Bronchial epithelial cell (primary cell): ENCODE measurements around the gene TNFRSF21. TPM values are rescaled to one million over a fixed set of nuclear protein-coding genes. Genes with fewer than 3 reads are reported as not detected.
"Not testable (repeated sequence)": the region's sequence is repeated elsewhere in the genome, so short reads cannot be mapped to it uniquely, and the experiment has no call there.

ENCODE experiments used
- DNase-seq: peaks from one replicate; pipeline ENCODE4 v3.0.0-alpha.2; 2010; ENCODE audit warnings: low read depth
- FAIRE-seq: peaks from 2 replicates; lab custom pipeline; 2011; peaks lifted over from hg19 to GRCh38; lab: Jason Lieb, UNC
- H3K27me3 ChIP-seq: 2 replicates; pipeline ENCODE4 v1.5.1; 2011; ENCODE audit warnings: low read length; ENCODE audit not compliant: control insufficient read depth, insufficient read depth
- H3K36me3 ChIP-seq: 2 replicates; pipeline ENCODE4 v1.5.1; 2011; ENCODE audit warnings: low read length; ENCODE audit not compliant: control insufficient read depth, insufficient read depth
- H3K4me3 ChIP-seq: 2 replicates; pipeline ENCODE4 v1.5.1; 2011; ENCODE audit warnings: mild to moderate bottlenecking, low read depth, low read length, control low read depth
- CTCF ChIP-seq: IDR thresholded peaks from 2 replicates; pipeline ENCODE4 v1.5.1; 2011; ENCODE audit warnings: mild to moderate bottlenecking, moderate library complexity, low read length, control low read depth, inconsistent platforms; ENCODE audit not compliant: insufficient read depth, severe bottlenecking
- total RNA-seq: library from RNA; depleted of rRNA; stranded (reverse); fragments of >200 nt; gene quantifications from 2 replicates; pipeline ENCODE4 v1.2.1, GENCODE V29; 2014

The TNFRSF21 gene
- total RNA-seq, 1 donor from 2014 or later: 42.4 TPM

GRCh38 chr6:47336334-47336733 lies 26.6 kb upstream of the TNFRSF21 start:
- no peak overlapping the region for H3K4me3 ChIP-seq
- FAIRE-seq (no peak), DNase-seq (no peak)
- no peaks in the 10 kb centered on the region for H3K36me3 ChIP-seq
- H3K27me3 ChIP-seq: no peaks in the 10 kb centered on the region
- no peak for TF ChIP-seq CTCF

- TF ChIP-seq CTCF: no peak
- no peak for FAIRE-seq
These were observed 25.8 kb upstream of the TNFRSF21 start for GRCh38 chr6:47335466-47335865.

GRCh38 chr6:47334334-47334733 lies 24.6 kb upstream of the TNFRSF21 start:
- Histone ChIP-seq H3K27me3 (no peaks in the 10 kb centered on the region), H3K36me3 (no peaks in the 10 kb centered on the region), H3K4me3 (no peak overlapping the region)
- no peak for FAIRE-seq
- DNase-seq: peak; percentile 17
- no peak for TF ChIP-seq CTCF

More at GRCh38 chr6:47335466-47335865, 25.8 kb upstream of the TNFRSF21 start:
- H3K36me3 ChIP-seq: no peaks in the 10 kb centered on the region
- H3K4me3 ChIP-seq: no peak overlapping the region
- H3K27me3 ChIP-seq: no peaks in the 10 kb centered on the region
- no peak for DNase-seq

GRCh38 chr6:47328606-47329005 lies 18.9 kb upstream of the TNFRSF21 start:
- H3K27me3 ChIP-seq, H3K36me3 ChIP-seq, DNase-seq, FAIRE-seq, H3K4me3 ChIP-seq: not testable (repeated sequence)

GRCh38 chr6:47328139-47328538 lies 18.4 kb upstream of the TNFRSF21 start:
- not testable (repeated sequence) for H3K27me3 ChIP-seq, H3K36me3 ChIP-seq, DNase-seq, FAIRE-seq, H3K4me3 ChIP-seq

GRCh38 chr6:47323887-47324286 lies 14.2 kb upstream of the TNFRSF21 start:
- FAIRE-seq: no peak
- Histone ChIP-seq H3K4me3 (no peak overlapping the region), H3K36me3 (no peaks in the 10 kb centered on the region), H3K27me3 (no peaks in the 10 kb centered on the region)
- no peak for DNase-seq
- TF ChIP-seq CTCF: no peak

GRCh38 chr6:47323321-47323720 lies 13.6 kb upstream of the TNFRSF21 start:
- DNase-seq: no peak
- no peak overlapping the region for H3K4me3 ChIP-seq
- H3K27me3 ChIP-seq: no peaks in the 10 kb centered on the region
- no peak for FAIRE-seq
- no peak for TF ChIP-seq CTCF
- H3K36me3 ChIP-seq: no peaks in the 10 kb centered on the region
